H1 (cell line): ENCODE measurements around the gene NECTIN1. TPM values are rescaled to one million over a fixed set of nuclear protein-coding genes. Genes with fewer than 3 reads are reported as not detected.

ENCODE experiments used
- ASH2L ChIP-seq: fragments of 200-600, 300-600 bp; sonication (generic); IDR thresholded peaks from one replicate; pipeline ENCODE4 v1.7.1; 2017; ENCODE audit warnings: low read length
- CBX8 ChIP-seq: fragments of 300-800, 300-1000 bp; sonication (generic); IDR thresholded peaks from 2 replicates; pipeline ENCODE4 v1.7.1; 2016; ENCODE audit warnings: low read depth, low read length, borderline replicate concordance
- EGR1 ChIP-seq: IDR thresholded peaks from 2 replicates; pipeline ENCODE4 v1.6.1; 2011; ENCODE audit warnings: low read depth, low read length, borderline replicate concordance
- PHF8 ChIP-seq: fragments of 200-600 bp; sonication (generic); conservative IDR thresholded peaks from 2 replicates; pipeline ENCODE4 v1.7.1; 2012; ENCODE audit warnings: low read depth, mild to moderate bottlenecking, inconsistent platforms, low read length, moderate library complexity
- RFX5 ChIP-seq: IDR thresholded peaks from 2 replicates; pipeline ENCODE4 v1.6.1; 2011; ENCODE audit warnings: low read depth, low read length, improper control_type of control experiment, borderline replicate concordance
- SP4 ChIP-seq: IDR thresholded peaks from 2 replicates; pipeline ENCODE4 v1.6.1; 2012; ENCODE audit warnings: low read length, inconsistent platforms
- polyA plus RNA-seq, 7 experiments: library from polyadenylated mRNA; depleted of rRNA in 3 of 7; stranded (reverse) in 5 of 7; unstranded in 2 of 7; fragments of >200 nt in 5 of 7; fragments of 200-250 nt in 2 of 7; gene quantifications; 1 replicate in 5 of 7; 2 replicates in 1 of 7; 4 replicates in 1 of 7; pipeline versions ENCODE4 v1.2.1 to v1.2.3, GENCODE V29; 2011 to 2013; ENCODE audit warnings: missing spikeins in 2 of 7, mixed read lengths in 2 of 7
- total RNA-seq: library from RNA; stranded (reverse); fragmentation: NEBNext Ultra II Directional; extraction: Animal tissue kit (Norgen Biotek cat#: 25700); gene quantifications from 2 replicates; pipeline ENCODE4 v1.2.1, GENCODE V29; 2021
- TF ChIP-seq, protein P1 (sequence below): IDR thresholded peaks from 2 replicates; pipeline ENCODE4 v1.6.1; 2012; ENCODE audit warnings: low read length, inconsistent platforms

Gene NECTIN1
- total and polyA plus RNA-seq, 2 of the 8 experiments (the other 6 are each of a cell fraction or from before 2014, with no cell fraction given), result 43.2 to 97.7 TPM

DNA sequence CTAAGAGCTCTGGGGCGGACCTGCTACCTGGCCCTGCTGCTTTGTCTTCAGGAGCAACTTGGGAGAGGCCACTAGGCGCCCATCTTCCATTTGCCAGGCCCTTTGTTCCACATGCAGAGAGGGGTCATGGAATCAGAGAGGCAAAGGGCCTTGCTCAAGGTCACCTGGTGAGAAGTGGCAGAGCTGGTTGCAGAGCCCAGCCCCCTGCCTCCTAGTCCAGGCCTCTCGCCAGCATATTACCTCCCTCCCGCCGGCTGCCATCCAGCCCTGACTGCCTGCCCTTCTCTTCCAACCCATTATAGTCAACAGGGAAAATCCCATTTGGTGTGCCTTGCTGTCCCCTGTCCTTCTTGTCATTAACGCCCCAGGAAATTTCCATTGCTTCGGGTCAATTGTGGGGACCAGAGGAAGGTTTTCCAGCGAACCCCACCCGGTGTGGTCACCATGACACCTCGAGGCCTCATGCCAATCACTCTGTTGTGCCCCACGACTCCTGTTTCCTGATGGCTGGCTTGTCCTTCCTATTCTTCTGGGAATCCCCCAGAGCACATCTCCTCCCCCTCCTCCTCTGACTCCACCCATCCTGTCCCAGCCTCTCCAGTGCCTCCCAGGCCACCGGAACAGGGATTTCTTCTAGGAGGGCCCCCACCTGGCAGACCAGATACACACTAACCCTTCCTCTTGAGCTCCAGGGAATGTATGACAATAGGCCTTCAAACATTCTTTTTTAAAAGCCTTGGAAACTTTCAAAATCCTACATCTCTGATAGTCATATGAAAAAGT is 77.0 kb downstream of the NECTIN1 start (continued):
- TF ChIP-seq CBX8 (no peak), PHF8 (no peak), EGR1 (no peak), ASH2L (no peak), SP4 (no peak), RFX5 (no peak)
- TF ChIP-seq, protein P1, sequence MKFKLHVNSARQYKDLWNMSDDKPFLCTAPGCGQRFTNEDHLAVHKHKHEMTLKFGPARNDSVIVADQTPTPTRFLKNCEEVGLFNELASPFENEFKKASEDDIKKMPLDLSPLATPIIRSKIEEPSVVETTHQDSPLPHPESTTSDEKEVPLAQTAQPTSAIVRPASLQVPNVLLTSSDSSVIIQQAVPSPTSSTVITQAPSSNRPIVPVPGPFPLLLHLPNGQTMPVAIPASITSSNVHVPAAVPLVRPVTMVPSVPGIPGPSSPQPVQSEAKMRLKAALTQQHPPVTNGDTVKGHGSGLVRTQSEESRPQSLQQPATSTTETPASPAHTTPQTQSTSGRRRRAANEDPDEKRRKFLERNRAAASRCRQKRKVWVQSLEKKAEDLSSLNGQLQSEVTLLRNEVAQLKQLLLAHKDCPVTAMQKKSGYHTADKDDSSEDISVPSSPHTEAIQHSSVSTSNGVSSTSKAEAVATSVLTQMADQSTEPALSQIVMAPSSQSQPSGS, result no peak
